T-helper 1 cell treated with Interleukin-12 subunit alpha and Interleukin-12 subunit beta and Interleukin-4 antibody, amounts not matched to agents 30 ng/mL and 1 ng/mL, for 36 hours (primary cell): ENCODE measurements around the gene SLC30A3. TPM values are rescaled to one million over a fixed set of nuclear protein-coding genes. Genes with fewer than 3 reads are reported as not detected.

Experiments used
- intact Hi-C: fragments of 100-400 bp; cut with micrococcal nuclease; formaldehyde crosslinking; loops from one replicate; pipeline ENCODE4 v1.15.1; 2024
- total RNA-seq: library from RNA; stranded (reverse); gene quantifications from 2 replicates; pipeline ENCODE4 v1.2.3, GENCODE V29; 2022

SLC30A3 gene
- total RNA-seq, 1 donor from 2014 or later, result 0.64 TPM

- intact Hi-C loops, result no loop called here
Measured at GRCh38 chr2:27236136-27236535, 26.7 kb downstream of the SLC30A3 start.

GRCh38 chr2:27233341-27233740 is 29.5 kb downstream of the SLC30A3 start:
- intact Hi-C loops, result no loop called here

- intact Hi-C loops, result no loop called here
Measured at GRCh38 chr2:27231921-27232320, 30.9 kb downstream of the SLC30A3 start.

GRCh38 chr2:27227501-27227900 is 35.3 kb downstream of the SLC30A3 start:
- intact Hi-C loops, result no loop called here

- intact Hi-C loops, result no loop called here
Measured at GRCh38 chr2:27225526-27225925, 37.3 kb downstream of the SLC30A3 start.

GRCh38 chr2:27223416-27223815 is 39.4 kb downstream of the SLC30A3 start:
- intact Hi-C loops, result no loop called here

GRCh38 chr2:27222407-27222806 is 40.4 kb downstream of the SLC30A3 start:
- intact Hi-C loops, result no loop called here

- intact Hi-C loops, result no loop called here
Measured at GRCh38 chr2:27221166-27221565, 41.7 kb downstream of the SLC30A3 start.

GRCh38 chr2:27220091-27220490 is 42.8 kb downstream of the SLC30A3 start:
- intact Hi-C loops, result no loop called here

GRCh38 chr2:27219091-27219490 is 43.8 kb downstream of the SLC30A3 start:
- intact Hi-C loops, result loop anchor here (10.0 kb wide), 1 partner anchor 186 kb away; the partner anchor contains the start of gene PPM1G

GRCh38 chr2:27218614-27219013 is 44.2 kb downstream of the SLC30A3 start:
- intact Hi-C loops, result loop anchor here (10.0 kb wide), 1 partner anchor 186 kb away; the partner anchor contains the start of gene PPM1G

GRCh38 chr2:27217173-27218121 is 45.4 kb downstream of the SLC30A3 start, which contains the start of gene CAD:
Gene CAD (plus strand): TSS chr2:27217369. CDS start chr2:27217552, 183 bp downstream.
- intact Hi-C loops, result loop anchor here (1.0 to 10.0 kb wide), 11 partner anchors 83 to 1175 kb away; partner anchors contain the start of genes ABHD1, AGBL5, EIF2B4 and FOSL2

- intact Hi-C loops, result loop anchor here (1.0 to 10.0 kb wide), 11 partner anchors 82 to 1176 kb away; partner anchors contain the start of genes ABHD1, AGBL5, EIF2B4 and FOSL2
Measured at GRCh38 chr2:27216416-27217137, 46.3 kb downstream of the SLC30A3 start.

- intact Hi-C loops, result loop anchor here (5.0 to 10.0 kb wide), 2 partner anchors 190 to 428 kb away; partner anchors contain the start of genes CENPA and PPM1G
Measured at GRCh38 chr2:27214941-27215340, 47.9 kb downstream of the SLC30A3 start.

GRCh38 chr2:27212626-27213471 is 50.0 kb downstream of the SLC30A3 start:
- intact Hi-C loops, result loop anchor here (1.0 to 10.0 kb wide), 18 partner anchors 44 to 426 kb away; partner anchors contain the start of genes ABHD1, CCDC121, CENPA and EIF2B4

- intact Hi-C loops, result loop anchor here (1.0 to 10.0 kb wide), 19 partner anchors 43 to 425 kb away; partner anchors contain the start of genes ABHD1, CCDC121, CENPA and EIF2B4
Measured at GRCh38 chr2:27211943-27212625, 50.8 kb downstream of the SLC30A3 start, which contains the start of the genes ATRAID and SLC5A6. Gene ATRAID (plus strand): TSS chr2:27212041. CDS start chr2:27212369, 328 bp downstream. Gene SLC5A6 (minus strand): TSS chr2:27212268. CDS start chr2:27207650, 4,618 bp downstream.

- intact Hi-C loops, result loop anchor here (1.0 to 10.0 kb wide), 3 partner anchors 161 to 424 kb away; partner anchors contain the start of genes CENPA and PPM1G
Measured at GRCh38 chr2:27211241-27211942, 51.5 kb downstream of the SLC30A3 start.

GRCh38 chr2:27209621-27210401 is 53.0 kb downstream of the SLC30A3 start:
- intact Hi-C loops, result loop anchor here (5.0 to 10.0 kb wide), 2 partner anchors 195 to 423 kb away; partner anchors contain the start of genes CENPA and PPM1G
